Fibroblast of lung (primary cell): ENCODE results near the gene PCID2.

ENCODE experiments used
- EZH2 ChIP-seq: IDR thresholded peaks from 2 replicates; pipeline ENCODE4 v1.5.1; 2012; ENCODE audit warnings: low read length, control low read depth, mild to moderate bottlenecking; ENCODE audit errors: missing control alignments
- TF ChIP-seq, protein P1 (sequence below), 2 donors: IDR thresholded peaks in 1 of 2; conservative IDR thresholded peaks in 1 of 2; 1 replicate in 1 of 2; 2 replicates in 1 of 2; pipeline ENCODE4 v1.5.1; 2011 to 2012; ENCODE audit warnings: low read length in 2 of 2, control low read depth in 1 of 2, inconsistent platforms in 1 of 2, low read depth in 1 of 2, mild to moderate bottlenecking in 1 of 2

DNA sequence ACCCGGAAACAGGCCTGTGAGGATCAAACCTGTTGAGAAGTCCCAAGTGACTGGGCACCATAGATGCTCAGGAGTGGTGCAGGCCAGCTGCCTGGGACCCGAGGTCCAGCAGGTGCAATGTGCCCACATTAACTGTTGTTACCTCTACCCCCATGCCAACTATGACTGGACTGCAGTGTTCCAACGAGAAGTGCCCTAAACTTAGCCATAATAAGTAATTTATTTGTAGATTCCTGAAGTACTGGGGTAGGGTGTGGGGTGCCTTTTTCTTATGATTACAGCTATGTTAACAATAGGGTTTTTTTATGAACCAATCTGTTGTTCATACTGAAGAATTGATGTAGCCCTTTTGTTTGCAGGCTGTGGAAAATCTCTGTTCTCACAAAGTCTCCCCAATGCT is 10.1 kb upstream of the PCID2 start:
- TF ChIP-seq, protein P1, sequence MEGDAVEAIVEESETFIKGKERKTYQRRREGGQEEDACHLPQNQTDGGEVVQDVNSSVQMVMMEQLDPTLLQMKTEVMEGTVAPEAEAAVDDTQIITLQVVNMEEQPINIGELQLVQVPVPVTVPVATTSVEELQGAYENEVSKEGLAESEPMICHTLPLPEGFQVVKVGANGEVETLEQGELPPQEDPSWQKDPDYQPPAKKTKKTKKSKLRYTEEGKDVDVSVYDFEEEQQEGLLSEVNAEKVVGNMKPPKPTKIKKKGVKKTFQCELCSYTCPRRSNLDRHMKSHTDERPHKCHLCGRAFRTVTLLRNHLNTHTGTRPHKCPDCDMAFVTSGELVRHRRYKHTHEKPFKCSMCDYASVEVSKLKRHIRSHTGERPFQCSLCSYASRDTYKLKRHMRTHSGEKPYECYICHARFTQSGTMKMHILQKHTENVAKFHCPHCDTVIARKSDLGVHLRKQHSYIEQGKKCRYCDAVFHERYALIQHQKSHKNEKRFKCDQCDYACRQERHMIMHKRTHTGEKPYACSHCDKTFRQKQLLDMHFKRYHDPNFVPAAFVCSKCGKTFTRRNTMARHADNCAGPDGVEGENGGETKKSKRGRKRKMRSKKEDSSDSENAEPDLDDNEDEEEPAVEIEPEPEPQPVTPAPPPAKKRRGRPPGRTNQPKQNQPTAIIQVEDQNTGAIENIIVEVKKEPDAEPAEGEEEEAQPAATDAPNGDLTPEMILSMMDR (conservative IDR thresholded peaks at IDR 0.05 in 1 of 2, IDR thresholded peaks at IDR 0.05 in 1 of 2; ENCODE audit: low read depth in 1 of 2, low read length in 2 of 2): no peak
- no peak for TF ChIP-seq EZH2
